ENCODE results near the gene UCKL1.

- TF ChIP-seq CTCF (IDR thresholded peaks at IDR 0.05) (no peak), POLR2A (IDR thresholded peaks at IDR 0.05) (no peak), EP300 (IDR thresholded peaks at IDR 0.05) (no peak), POLR2AphosphoS5 (IDR thresholded peaks at IDR 0.05) (no peak)
Observed at GRCh38 chr20:63942969-63943807, 13.0 kb downstream of the UCKL1 start.
